ENCODE results near the gene CD180.

CD180 gene

GRCh38 chr5:67189079-67189354 is 7.6 kb downstream of the CD180 start:
- ChIA-PET POLR2A (ENCODE audit: low non-redundant PET) (no interaction called here), CTCF (interaction anchor here (0.6 kb wide), 1 partner anchor 1082 kb away, joined by 3 read pairs; no protein-coding TSS in a partner anchor)
- DNase-seq (ENCODE audit: low spot score) = no peak
- TF ChIP-seq CTCF (conservative IDR thresholded peaks at IDR 0.05; ENCODE audit: low read depth) = no peak
- H3K27ac ChIP-seq = no peak overlapping the region

DNA sequence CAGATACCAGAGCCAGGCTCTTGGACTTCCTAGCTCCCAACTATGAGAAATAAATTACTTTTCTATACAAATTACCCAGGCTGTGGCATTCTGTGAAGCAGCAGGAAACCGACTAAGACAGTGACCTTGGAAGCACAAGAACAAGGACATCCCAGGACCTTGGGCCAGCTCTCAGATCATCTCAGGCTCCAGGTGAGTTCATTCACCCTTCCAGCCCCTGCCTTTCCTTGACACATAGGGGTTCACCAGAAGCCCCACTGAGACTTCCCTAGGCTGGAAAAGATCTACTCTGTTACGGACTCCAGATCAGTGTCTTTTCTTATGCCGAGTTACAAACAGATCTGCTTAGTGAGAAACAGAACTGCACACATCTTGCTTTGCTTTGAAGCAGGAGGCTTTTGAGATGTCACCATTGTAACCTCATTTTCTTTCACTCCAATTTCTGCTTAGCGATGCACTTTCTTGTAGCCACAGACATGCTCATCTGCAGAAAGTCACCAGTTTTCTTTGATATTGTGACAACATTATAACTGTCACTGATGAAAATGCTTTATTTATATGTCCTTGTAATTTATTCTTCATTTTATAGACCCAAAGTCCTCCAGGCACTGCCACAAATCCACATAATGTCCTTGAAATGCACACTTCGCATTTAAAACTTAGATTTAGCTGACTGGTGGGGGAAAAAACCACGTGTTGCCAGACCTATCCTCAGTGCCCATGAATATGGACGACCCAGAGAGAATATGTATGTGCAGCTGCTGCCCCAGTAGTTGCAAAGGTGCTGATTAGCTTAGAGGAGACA is 8.1 kb downstream of the CD180 start:
- no peak for TF ChIP-seq CTCF (conservative IDR thresholded peaks at IDR 0.05; ENCODE audit: low read depth)
- DNase-seq (ENCODE audit: low spot score) = no peak
- POLR2A ChIA-PET (ENCODE audit: low non-redundant PET) = no interaction called here
- CTCF ChIA-PET = interaction anchor here (0.6 kb wide), 1 partner anchor 316 kb away, joined by 3 read pairs; no protein-coding TSS in a partner anchor
- H3K27ac ChIP-seq = no peak overlapping the region

GRCh38 chr5:67187006-67187715 is 9.4 kb downstream of the CD180 start:
- ChIA-PET POLR2A (ENCODE audit: low non-redundant PET) (no interaction called here), CTCF (no interaction called here)
- no peak overlapping the region for H3K27ac ChIP-seq
- no peak for TF ChIP-seq CTCF (conservative IDR thresholded peaks at IDR 0.05; ENCODE audit: low read depth)
- no peak for DNase-seq (ENCODE audit: low spot score)

- no peak for DNase-seq (ENCODE audit: low spot score)
- TF ChIP-seq CTCF (conservative IDR thresholded peaks at IDR 0.05; ENCODE audit: low read depth) = no peak
- no peak overlapping the region for H3K27ac ChIP-seq
- ChIA-PET POLR2A (ENCODE audit: low non-redundant PET) (no interaction called here), CTCF (no interaction called here)
These were observed 12.7 kb downstream of the CD180 start for GRCh38 chr5:67183859-67184258.

DNA sequence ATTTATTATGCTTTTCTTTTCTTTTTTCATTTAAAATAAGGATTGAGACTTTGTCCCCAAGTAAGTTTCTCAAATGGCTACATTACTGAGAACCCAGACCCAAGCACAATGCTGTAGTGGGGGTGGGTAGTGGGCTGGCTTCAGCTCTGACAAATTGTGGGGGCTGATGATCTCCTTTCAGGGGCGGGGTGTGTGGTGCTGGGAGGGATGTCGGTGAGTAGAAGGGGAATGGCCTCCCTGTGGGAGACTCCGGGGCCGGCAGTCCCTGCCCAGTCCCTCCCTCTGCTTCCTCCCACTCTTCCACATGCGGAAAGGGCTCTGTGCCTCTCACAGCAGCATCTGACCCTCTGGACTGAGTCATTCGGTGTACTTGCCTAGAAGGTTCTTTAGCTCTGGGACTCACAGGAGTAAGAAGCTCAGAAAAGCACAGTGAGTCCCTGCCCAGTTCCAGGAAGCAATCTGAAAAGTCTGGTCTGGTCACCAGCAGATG is 14.3 kb downstream of the CD180 start:
- ChIA-PET CTCF (no interaction called here), POLR2A (ENCODE audit: low non-redundant PET) (no interaction called here)
- no peak for DNase-seq (ENCODE audit: low spot score)
- H3K27ac ChIP-seq = no peak overlapping the region
- TF ChIP-seq CTCF (conservative IDR thresholded peaks at IDR 0.05; ENCODE audit: low read depth) = no peak

DNA sequence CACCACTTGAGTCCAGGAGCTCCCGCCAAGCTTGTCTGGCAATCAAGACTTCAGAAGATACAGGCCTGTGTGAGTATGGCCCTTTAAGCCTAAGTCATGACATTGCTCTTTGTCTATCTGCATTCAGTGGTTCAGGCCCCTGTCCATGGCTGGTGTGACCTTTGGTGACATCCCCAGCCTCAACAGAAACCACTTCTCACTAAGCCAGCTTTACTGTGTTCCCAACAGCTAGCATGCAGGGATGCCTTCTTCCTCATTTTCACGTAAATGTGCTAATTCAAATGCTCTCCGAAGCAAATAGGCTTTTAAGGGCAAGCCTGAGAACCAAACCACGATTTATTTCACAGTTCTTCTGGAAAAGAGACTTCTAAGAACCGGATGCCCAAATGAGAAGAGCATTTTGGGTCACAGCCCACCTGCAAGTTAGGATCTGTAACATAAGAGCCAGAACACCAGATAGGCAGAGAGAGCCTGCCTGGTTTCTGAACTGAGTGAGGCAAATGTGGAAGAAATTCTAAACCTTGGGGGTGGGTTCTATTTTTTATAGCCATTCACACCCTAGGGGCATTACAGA is 14.9 kb downstream of the CD180 start:
- ChIA-PET CTCF (no interaction called here), POLR2A (ENCODE audit: low non-redundant PET) (no interaction called here)
- TF ChIP-seq CTCF (conservative IDR thresholded peaks at IDR 0.05; ENCODE audit: low read depth) = no peak
- no peak overlapping the region for H3K27ac ChIP-seq
- no peak for DNase-seq (ENCODE audit: low spot score)
